HepG2 (cell line): Measurements from ENCODE around the gene SAMSN1. TPM values are rescaled to one million over a fixed set of nuclear protein-coding genes. Genes with fewer than 3 reads are reported as not detected.

Experiments used
- ATAC-seq: fragments of 200-7000 bp; cut with Tn5 transposase; 3 replicates; pipeline ENCODE4 v1.9.1; 2020; ENCODE audit warnings: mild to moderate bottlenecking, moderate library complexity
- BruUV-seq: library from RNA; stranded (reverse); fragments of 400-500 nt; replicated peaks from 2 replicates; lab custom pipeline; 2021; lab: Mats Ljungman, UMichigan
- CTCF ChIA-PET: fragments of 300-600 bp; formaldehyde crosslinking; extraction: SDS; loops from one replicate; lab custom pipeline; 2021; ENCODE audit warnings: low total read pairs, inconsistent platforms, low intra/inter-chr PET ratio; lab: Yijun Ruan, JAX
- POLR2A ChIA-PET: fragments of 350-600 bp; sonication (Branson Sonifier 250); formaldehyde crosslinking; loops from one replicate; lab custom pipeline; 2020; ENCODE audit warnings: antibody characterized with exemption, inconsistent platforms; lab: Yijun Ruan, JAX
- DNase-seq: peaks from one replicate; pipeline ENCODE4 v3.0.0-alpha.2; 2015; ENCODE audit warnings: low spot score
- FAIRE-seq: peaks from 3 replicates; lab custom pipeline; 2011; peaks lifted over from hg19 to GRCh38; lab: Jason Lieb, UNC
- H2AFZ ChIP-seq: one replicate; pipeline ENCODE4 v1.6.1; 2011; ENCODE audit warnings: low read length, inconsistent platforms
- H3K27ac ChIP-seq: fragments of 300-600 bp; 3 replicates; pipeline ENCODE4 v1.8.0; 2011; ENCODE audit warnings: mixed run types, mild to moderate bottlenecking, mixed read lengths, low read length, inconsistent platforms; ENCODE audit not compliant: insufficient read depth; ENCODE audit errors: extremely low read length
- H3K27me3 ChIP-seq, 2 experiments: fragments of 200-600 bp in 1 of 2; 2 replicates in 1 of 2; 3 replicates in 1 of 2; pipeline versions ENCODE4 v1.6.0 to v1.8.0; 2011; ENCODE audit warnings: low read length in 2 of 2, mild to moderate bottlenecking in 2 of 2, moderate library complexity in 2 of 2, inconsistent platforms in 1 of 2; ENCODE audit not compliant: insufficient read depth in 2 of 2, control insufficient read depth in 1 of 2
- H3K36me3 ChIP-seq, 2 experiments: fragments of 200-600 bp in 1 of 2; replicated peaks in 1 of 2; 2 replicates in 1 of 2; 3 replicates in 1 of 2; pipeline versions ENCODE4 v1.5.1 to v1.8.0; 2011; ENCODE audit warnings: low read length in 2 of 2, inconsistent platforms in 1 of 2; ENCODE audit not compliant: insufficient read depth in 2 of 2, control insufficient read depth in 1 of 2
- H3K4me1 ChIP-seq: 2 replicates; pipeline ENCODE4 v1.5.1; 2012; ENCODE audit warnings: low read length, inconsistent platforms; ENCODE audit not compliant: insufficient read depth
- H3K4me2 ChIP-seq: 2 replicates; pipeline ENCODE4 v1.6.0; 2011; ENCODE audit warnings: low read depth, low read length, inconsistent platforms
- H3K4me3 ChIP-seq, 3 experiments: fragments of 200-600 bp in 1 of 3; sonication (generic), shearing (Covaris generic) in 1 of 3; replicated peaks in 1 of 3; 2 replicates each; pipeline ENCODE4 v1.5.1; 2011 to 2016; ENCODE audit warnings: low read length in 3 of 3, inconsistent platforms in 2 of 3, low read depth in 2 of 3, mild to moderate bottlenecking in 2 of 3, control low read depth in 1 of 3, mixed read lengths in 1 of 3; ENCODE audit not compliant: insufficient read depth in 1 of 3
- H3K79me2 ChIP-seq: one replicate; pipeline ENCODE4 v1.6.1; 2011; ENCODE audit warnings: low read length, inconsistent platforms; ENCODE audit not compliant: insufficient read depth
- H3K9ac ChIP-seq: 2 replicates; pipeline ENCODE4 v1.6.0; 2011; ENCODE audit warnings: mild to moderate bottlenecking, low read depth, low read length, inconsistent platforms; ENCODE audit not compliant: insufficient read depth
- H3K9me3 ChIP-seq: 2 replicates; pipeline ENCODE4 v1.5.1; 2012; ENCODE audit warnings: mild to moderate bottlenecking, low read length
- H4K20me1 ChIP-seq: 2 replicates; pipeline ENCODE4 v1.6.0; 2011; ENCODE audit warnings: inconsistent platforms, mild to moderate bottlenecking, low read length, moderate library complexity; ENCODE audit not compliant: insufficient read depth
- ERF ChIP-seq: IDR thresholded peaks from 2 replicates; pipeline ENCODE4 v1.6.1; 2018; ENCODE audit warnings: missing biosample characterization, missing genetic modification reagents
- GRHL1 ChIP-seq: sonication (generic); formaldehyde crosslinking; conservative IDR thresholded peaks from 2 replicates; pipeline ENCODE4 v1.8.0; 2022; ENCODE audit warnings: missing genetic modification reagents
- KAT8 ChIP-seq: IDR thresholded peaks from 2 replicates; pipeline ENCODE4 v1.6.1; 2016; ENCODE audit warnings: missing genetic modification reagents, missing compliant biosample characterization
- PITX1 ChIP-seq: sonication (generic); formaldehyde crosslinking; IDR thresholded peaks from 2 replicates; pipeline ENCODE4 v1.5.1; 2020; ENCODE audit warnings: mild to moderate bottlenecking, missing genetic modification reagents
- SKI ChIP-seq: fragments of 450-650 bp; IDR thresholded peaks from one replicate; pipeline ENCODE4 v1.6.1; 2018; ENCODE audit warnings: mild to moderate bottlenecking; ENCODE audit not compliant: partially characterized antibody
- STAT5B ChIP-seq: sonication (generic); formaldehyde crosslinking; IDR thresholded peaks from 2 replicates; pipeline ENCODE4 v1.4.0; 2020; ENCODE audit warnings: missing genetic modification reagents
- ZMYM4 ChIP-seq: sonication (generic); formaldehyde crosslinking; IDR thresholded peaks from 2 replicates; pipeline ENCODE4 v1.8.1; 2023; ENCODE audit warnings: mild to moderate bottlenecking, missing genetic modification reagents
- ZNF224 ChIP-seq: sonication (generic); formaldehyde crosslinking; IDR thresholded peaks from 2 replicates; pipeline ENCODE4 v1.5.0; 2020; ENCODE audit warnings: mild to moderate bottlenecking, missing genetic modification reagents
- ZNF264 ChIP-seq: sonication (generic); formaldehyde crosslinking; IDR thresholded peaks from 2 replicates; pipeline ENCODE4 v1.4.0; 2020; ENCODE audit warnings: missing genetic modification reagents
- ZNF446 ChIP-seq: sonication (generic); formaldehyde crosslinking; IDR thresholded peaks from 2 replicates; pipeline ENCODE4 v1.5.0; 2020; ENCODE audit warnings: mild to moderate bottlenecking, missing genetic modification reagents
- ZNF777 ChIP-seq: sonication (generic); formaldehyde crosslinking; IDR thresholded peaks from 2 replicates; pipeline ENCODE4 v1.4.0; 2020; ENCODE audit warnings: missing genetic modification reagents
- WGBS: methylation state at CpG from one replicate; pipeline ENCODE4 v1.1.6; 2017; ENCODE audit warnings: low lambda C conversion rate; 5-methylcytosine and 5-hydroxymethylcytosine counted together
- in situ Hi-C: cut with HindIII; loops from 2 replicates; pipeline ENCODE4 v1.10.0; 2017; ENCODE audit warnings: low pct_unique_long_range_greater_than_20kb; ENCODE audit not compliant: extremely low pct_ligation_motif_present
- intact Hi-C: fragments of 100-400 bp; cut with micrococcal nuclease; formaldehyde crosslinking; loops from one replicate; pipeline ENCODE4 v1.10.0; 2022; ENCODE audit not compliant: unreplicated experiment
- polyA plus RNA-seq, 8 experiments: library from polyadenylated mRNA; depleted of rRNA in 3 of 8; stranded (reverse) in 7 of 8; unstranded in 1 of 8; fragments of >200 nt; fragmentation: Illumina TruSeq in 4 of 8; extraction: Trizol in 4 of 8; gene quantifications; 2 replicates each; pipeline versions ENCODE4 v1.2.1 to v1.2.3, GENCODE V29; 2011 to 2016; ENCODE audit warnings: low read depth in 4 of 8, missing spikeins in 1 of 8, mixed read lengths in 1 of 8; ENCODE audit not compliant: insufficient read depth in 1 of 8
- total RNA-seq, 5 experiments: library from RNA; depleted of rRNA; stranded (reverse); fragments of >200 nt; fragmentation: Illumina TruSeq; extraction: Trizol; gene quantifications; 2 replicates each; pipeline ENCODE4 v1.2.3, GENCODE V29; 2016; ENCODE audit warnings: low read depth in 1 of 5
- TF ChIP-seq, protein P1 (sequence below): sonication (generic); formaldehyde crosslinking; IDR thresholded peaks from 2 replicates; pipeline ENCODE4 v1.4.0; 2020; ENCODE audit warnings: mild to moderate bottlenecking, missing genetic modification reagents
- TF ChIP-seq, protein P2 (sequence below): sonication (generic); formaldehyde crosslinking; IDR thresholded peaks from 2 replicates; pipeline ENCODE4 v1.5.1; 2020; ENCODE audit warnings: missing genetic modification reagents, mild to moderate bottlenecking, borderline replicate concordance
- TF ChIP-seq, protein P3 (sequence below): sonication (generic); formaldehyde crosslinking; IDR thresholded peaks from 2 replicates; pipeline ENCODE4 v1.4.0; 2020; ENCODE audit warnings: missing genetic modification reagents, mild to moderate bottlenecking, borderline replicate concordance

Gene SAMSN1
- total and polyA plus RNA-seq, 2 of the 13 experiments (the other 11 are each of a cell fraction or from before 2014, with no cell fraction given): 0.09 TPM; not detected in 1

DNA sequence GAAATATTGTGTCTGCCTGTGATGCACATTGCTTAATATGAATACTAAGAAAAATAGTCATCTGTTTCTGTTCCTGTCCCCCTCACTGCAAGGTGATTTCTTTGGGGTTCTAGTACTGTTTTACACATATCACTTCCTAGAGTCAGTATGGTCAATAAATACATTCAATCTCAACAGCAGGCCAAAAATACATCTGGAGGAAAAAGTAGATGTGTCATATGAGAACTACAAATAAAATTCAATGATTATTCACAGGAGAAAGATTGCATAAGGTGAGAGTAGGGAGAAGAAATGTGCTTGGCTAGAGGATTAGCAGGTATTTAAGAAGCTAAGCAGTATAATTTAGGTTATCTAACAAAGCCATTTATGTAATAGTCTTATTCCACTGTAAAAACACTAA lies 45.3 kb upstream of the SAMSN1 start (continued):
- TF ChIP-seq, protein P1, sequence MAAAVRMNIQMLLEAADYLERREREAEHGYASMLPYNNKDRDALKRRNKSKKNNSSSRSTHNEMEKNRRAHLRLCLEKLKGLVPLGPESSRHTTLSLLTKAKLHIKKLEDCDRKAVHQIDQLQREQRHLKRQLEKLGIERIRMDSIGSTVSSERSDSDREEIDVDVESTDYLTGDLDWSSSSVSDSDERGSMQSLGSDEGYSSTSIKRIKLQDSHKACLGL: no peak
- TF ChIP-seq, all 625 proteins: peak for 0

DNA sequence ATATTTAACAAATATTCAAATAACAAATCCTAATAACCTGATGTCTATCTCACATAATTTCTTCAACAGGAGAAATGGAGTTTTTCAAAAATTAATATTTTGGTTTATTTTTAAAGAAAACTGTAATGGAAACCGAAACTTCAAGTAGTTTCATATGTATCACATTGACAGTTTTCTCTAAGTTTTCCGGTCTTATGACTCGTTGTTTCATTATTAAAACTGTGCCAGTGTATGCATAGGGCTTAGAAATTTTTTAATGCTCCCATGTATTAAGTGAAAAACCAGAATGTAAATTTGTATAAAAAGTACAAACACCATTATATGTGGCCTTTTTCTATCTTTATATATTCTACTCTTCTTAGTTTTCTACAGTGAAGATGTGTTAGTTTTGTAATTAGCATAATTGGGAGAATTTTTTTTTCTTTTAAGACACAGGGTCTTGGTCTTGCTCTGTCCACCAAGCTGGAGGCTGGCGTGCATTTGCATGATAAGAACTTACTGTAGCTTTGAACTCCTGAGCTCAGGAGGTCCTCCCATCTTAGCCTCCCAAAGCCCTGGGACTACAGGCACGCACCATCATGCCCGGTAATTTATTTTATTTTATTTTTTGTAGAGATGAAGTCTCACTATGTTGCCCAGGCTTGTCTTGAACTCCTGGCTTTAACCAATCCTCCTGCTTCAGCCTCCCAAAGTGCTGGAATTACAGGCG lies 43.9 kb upstream of the SAMSN1 start:
- ATAC-seq (no peak), DNase-seq (no peak), FAIRE-seq (no peak)
- Histone ChIP-seq H3K27me3 (no peaks in the 10 kb centered on the region), H2AFZ (no peak overlapping the region), H3K36me3 (no peaks in the 10 kb centered on the region), H3K27ac (no peak overlapping the region), H3K9me3 (no peaks in the 10 kb centered on the region), H3K4me3 (no peak overlapping the region), H4K20me1 (no peaks in the 10 kb centered on the region), H3K9ac (no peak overlapping the region), H3K79me2 (no peaks in the 10 kb centered on the region), H3K4me2 (no peak overlapping the region), H3K4me1 (no peaks in the 10 kb centered on the region)
- CTCF ChIA-PET: no interaction called here
- no TSS peak for BruUV-seq
- intact Hi-C loops: no loop called here
- WGBS: 3% methylated on average over 7 of the region's 7 CpGs
- POLR2A ChIA-PET: no interaction called here
- in situ Hi-C loops: no loop called here
- TF ChIP-seq ZNF264 (CRISPR knock-in tag): no peak
- TF ChIP-seq PITX1 (CRISPR knock-in tag): no peak
- no peak for TF ChIP-seq STAT5B (CRISPR knock-in tag)
- TF ChIP-seq GRHL1 (CRISPR knock-in tag): no peak
- TF ChIP-seq KAT8 (CRISPR knock-in tag): no peak
- TF ChIP-seq, protein P2, sequence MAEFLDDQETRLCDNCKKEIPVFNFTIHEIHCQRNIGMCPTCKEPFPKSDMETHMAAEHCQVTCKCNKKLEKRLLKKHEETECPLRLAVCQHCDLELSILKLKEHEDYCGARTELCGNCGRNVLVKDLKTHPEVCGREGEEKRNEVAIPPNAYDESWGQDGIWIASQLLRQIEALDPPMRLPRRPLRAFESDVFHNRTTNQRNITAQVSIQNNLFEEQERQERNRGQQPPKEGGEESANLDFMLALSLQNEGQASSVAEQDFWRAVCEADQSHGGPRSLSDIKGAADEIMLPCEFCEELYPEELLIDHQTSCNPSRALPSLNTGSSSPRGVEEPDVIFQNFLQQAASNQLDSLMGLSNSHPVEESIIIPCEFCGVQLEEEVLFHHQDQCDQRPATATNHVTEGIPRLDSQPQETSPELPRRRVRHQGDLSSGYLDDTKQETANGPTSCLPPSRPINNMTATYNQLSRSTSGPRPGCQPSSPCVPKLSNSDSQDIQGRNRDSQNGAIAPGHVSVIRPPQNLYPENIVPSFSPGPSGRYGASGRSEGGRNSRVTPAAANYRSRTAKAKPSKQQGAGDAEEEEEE: no peak
- no peak for TF ChIP-seq ZMYM4
- TF ChIP-seq ZNF224 (CRISPR knock-in tag): no peak
- no peak for TF ChIP-seq ERF (CRISPR knock-in tag)
- TF ChIP-seq ZNF777: no peak
- TF ChIP-seq ZNF446 (CRISPR knock-in tag): no peak
- no peak for TF ChIP-seq SKI
- TF ChIP-seq, protein P3, sequence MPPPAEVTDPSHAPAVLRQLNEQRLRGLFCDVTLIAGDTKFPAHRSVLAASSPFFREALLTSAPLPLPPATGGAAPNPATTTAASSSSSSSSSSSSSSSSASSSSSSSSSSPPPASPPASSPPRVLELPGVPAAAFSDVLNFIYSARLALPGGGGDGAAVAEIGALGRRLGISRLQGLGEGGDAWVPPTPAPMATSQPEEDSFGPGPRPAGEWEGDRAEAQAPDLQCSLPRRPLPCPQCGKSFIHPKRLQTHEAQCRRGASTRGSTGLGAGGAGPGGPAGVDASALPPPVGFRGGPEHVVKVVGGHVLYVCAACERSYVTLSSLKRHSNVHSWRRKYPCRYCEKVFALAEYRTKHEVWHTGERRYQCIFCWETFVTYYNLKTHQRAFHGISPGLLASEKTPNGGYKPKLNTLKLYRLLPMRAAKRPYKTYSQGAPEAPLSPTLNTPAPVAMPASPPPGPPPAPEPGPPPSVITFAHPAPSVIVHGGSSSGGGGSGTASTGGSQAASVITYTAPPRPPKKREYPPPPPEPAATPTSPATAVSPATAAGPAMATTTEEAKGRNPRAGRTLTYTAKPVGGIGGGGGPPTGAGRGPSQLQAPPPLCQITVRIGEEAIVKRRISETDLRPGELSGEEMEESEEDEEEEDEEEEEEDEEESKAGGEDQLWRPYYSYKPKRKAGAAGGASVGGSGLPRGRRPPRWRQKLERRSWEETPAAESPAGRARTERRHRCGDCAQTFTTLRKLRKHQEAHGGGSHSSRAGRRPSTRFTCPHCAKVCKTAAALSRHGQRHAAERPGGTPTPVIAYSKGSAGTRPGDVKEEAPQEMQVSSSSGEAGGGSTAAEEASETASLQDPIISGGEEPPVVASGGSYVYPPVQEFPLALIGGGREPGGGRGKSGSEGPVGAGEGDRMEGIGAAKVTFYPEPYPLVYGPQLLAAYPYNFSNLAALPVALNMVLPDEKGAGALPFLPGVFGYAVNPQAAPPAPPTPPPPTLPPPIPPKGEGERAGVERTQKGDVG (CRISPR knock-in tag): no peak
